H1 (cell line): ENCODE measurements around the gene INHBB. TPM values are rescaled to one million over a fixed set of nuclear protein-coding genes. Genes with fewer than 3 reads are reported as not detected.
"Not testable (repeated sequence)": the region's sequence is repeated elsewhere in the genome, so short reads cannot be mapped to it uniquely, and the experiment has no call there.

Experiments used
- CTCF ChIA-PET: fragments of 300-600 bp; sonication (Branson Sonifier 250); formaldehyde crosslinking; loops from one replicate; lab custom pipeline; 2021; ENCODE audit not compliant: partially characterized antibody; lab: Charles Lee
- POLR2A ChIA-PET: fragments of 300-600 bp; sonication (Branson Sonifier 250); formaldehyde crosslinking; loops from one replicate; lab custom pipeline; 2021; ENCODE audit warnings: inconsistent platforms; ENCODE audit not compliant: partially characterized antibody; lab: Charles Lee
- DNase-seq, 2 experiments: peaks; one replicate each; pipeline versions ENCODE4 v3.0.0 to v3.0.0-alpha.2; 2010 to 2022; ENCODE audit warnings: low spot score in 2 of 2, low read depth in 1 of 2, mixed read lengths in 1 of 2
- FAIRE-seq: peaks from 2 replicates; lab custom pipeline; 2011; peaks lifted over from hg19 to GRCh38; lab: Jason Lieb, UNC
- H2AFZ ChIP-seq: 2 replicates; pipeline ENCODE4 v1.8.1; 2012; ENCODE audit warnings: low read length, inconsistent platforms
- H2AK5ac ChIP-seq: 2 replicates; pipeline ENCODE4 v1.6.1; 2013; ENCODE audit warnings: low read depth, low read length
- H2BK120ac ChIP-seq: replicated peaks from 2 replicates; pipeline ENCODE3; 2013; ENCODE audit warnings: low read depth, low read length, inconsistent platforms
- H2BK12ac ChIP-seq: 2 replicates; pipeline ENCODE4 v1.6.1; 2013; ENCODE audit warnings: low read depth, low read length
- H2BK15ac ChIP-seq: 2 replicates; pipeline ENCODE4 v1.6.1; 2013; ENCODE audit warnings: low read length
- H2BK20ac ChIP-seq: 2 replicates; pipeline ENCODE4 v1.6.1; 2013; ENCODE audit warnings: low read length
- H2BK5ac ChIP-seq: 2 replicates; pipeline ENCODE4 v1.6.1; 2013; ENCODE audit warnings: low read depth, low read length
- H3K14ac ChIP-seq: 2 replicates; pipeline ENCODE4 v1.6.1; 2013; ENCODE audit warnings: inconsistent platforms; ENCODE audit not compliant: insufficient read length
- H3K18ac ChIP-seq: 2 replicates; pipeline ENCODE4 v1.6.1; 2013; ENCODE audit warnings: low read length; ENCODE audit errors: extremely low read depth
- H3K23ac ChIP-seq: 2 replicates; pipeline ENCODE4 v1.6.1; 2013; ENCODE audit warnings: inconsistent platforms; ENCODE audit not compliant: insufficient read length
- H3K23me2 ChIP-seq: 2 replicates; pipeline ENCODE4 v1.6.1; 2013; ENCODE audit warnings: low read depth, low read length
- H3K27ac ChIP-seq: 2 replicates; pipeline ENCODE4 v1.6.1; 2011; ENCODE audit warnings: low read depth, low read length, inconsistent platforms
- H3K27me3 ChIP-seq, 4 experiments: replicated peaks in 1 of 4; 1 replicate in 1 of 4; 2 replicates in 3 of 4; pipeline versions ENCODE4 v1.6.1 to v1.8.1; 2011 to 2013; ENCODE audit warnings: low read length in 3 of 4, mild to moderate bottlenecking in 3 of 4, inconsistent platforms in 2 of 4, mixed read lengths in 2 of 4, moderate library complexity in 1 of 4; ENCODE audit not compliant: control insufficient read depth in 3 of 4, insufficient read depth in 3 of 4; ENCODE audit errors: extremely low read depth in 1 of 4
- H3K36me3 ChIP-seq, 4 experiments: 2 replicates each; pipeline versions ENCODE4 v1.6.1 to v1.8.1; 2011 to 2013; ENCODE audit warnings: mild to moderate bottlenecking in 4 of 4, low read length in 3 of 4, moderate library complexity in 2 of 4, control low read depth in 1 of 4, inconsistent platforms in 1 of 4; ENCODE audit not compliant: insufficient read depth in 4 of 4, control insufficient read depth in 2 of 4
- H3K4ac ChIP-seq: replicated peaks from 2 replicates; pipeline ENCODE3; 2013; ENCODE audit warnings: low read length, low read depth, mixed read lengths, inconsistent platforms; ENCODE audit not compliant: insufficient read length
- H3K4me1 ChIP-seq, 4 experiments: replicated peaks in 1 of 4; 1 replicate in 1 of 4; 2 replicates in 3 of 4; pipeline versions ENCODE4 v1.6.1 to v1.8.1; 2011 to 2013; ENCODE audit warnings: low read length in 3 of 4, inconsistent platforms in 2 of 4, mixed read lengths in 1 of 4; ENCODE audit not compliant: insufficient read depth in 4 of 4, control insufficient read depth in 3 of 4
- H3K4me2 ChIP-seq, 2 experiments: 2 replicates each; pipeline versions ENCODE4 v1.6.1 to v1.8.1; 2011 to 2013; ENCODE audit warnings: low read depth in 2 of 2, low read length in 2 of 2, control low read depth in 1 of 2, inconsistent platforms in 1 of 2, mild to moderate bottlenecking in 1 of 2; ENCODE audit not compliant: insufficient read depth in 1 of 2
- H3K4me3 ChIP-seq, 4 experiments: fragments of 200-600, 300-600 bp in 1 of 4; sonication (generic), shearing (Covaris generic), sonication (Bioruptor Twin) in 1 of 4; 2 replicates each; pipeline versions ENCODE4 v1.5.1 to v1.8.1; 2011 to 2016; ENCODE audit warnings: low read length in 4 of 4, low read depth in 3 of 4, control low read depth in 2 of 4, inconsistent platforms in 2 of 4, mild to moderate bottlenecking in 2 of 4, mixed read lengths in 1 of 4, moderate library complexity in 1 of 4; ENCODE audit not compliant: insufficient read depth in 2 of 4; ENCODE audit errors: extremely low read depth in 1 of 4
- H3K56ac ChIP-seq: replicated peaks from 2 replicates; pipeline ENCODE3; 2013; ENCODE audit warnings: low read depth, mild to moderate bottlenecking, mixed read lengths, low read length, inconsistent platforms; ENCODE audit not compliant: insufficient read length
- H3K79me1 ChIP-seq: 2 replicates; pipeline ENCODE4 v1.6.1; 2013; ENCODE audit warnings: low read depth, low read length, control low read depth
- H3K79me2 ChIP-seq, 2 experiments: 2 replicates each; pipeline versions ENCODE4 v1.6.1 to v1.8.1; 2012 to 2013; ENCODE audit warnings: low read length in 2 of 2, mild to moderate bottlenecking in 2 of 2, inconsistent platforms in 1 of 2; ENCODE audit not compliant: insufficient read depth in 2 of 2, control insufficient read depth in 1 of 2
- H3K9ac ChIP-seq, 4 experiments: replicated peaks in 1 of 4; 1 replicate in 1 of 4; 2 replicates in 3 of 4; pipeline versions ENCODE4 v1.6.1 to v1.8.1; 2011 to 2013; ENCODE audit warnings: low read depth in 3 of 4, low read length in 3 of 4, control low read depth in 2 of 4, mild to moderate bottlenecking in 2 of 4, moderate library complexity in 2 of 4, inconsistent platforms in 1 of 4; ENCODE audit errors: extremely low read depth in 1 of 4
- H3K9me3 ChIP-seq, 2 experiments: 2 replicates each; pipeline versions ENCODE4 v1.6.1 to v1.8.1; 2012 to 2013; ENCODE audit warnings: mild to moderate bottlenecking in 2 of 2, moderate library complexity in 2 of 2, control low read depth in 1 of 2, inconsistent platforms in 1 of 2, low read depth in 1 of 2, low read length in 1 of 2, mixed read lengths in 1 of 2; ENCODE audit not compliant: insufficient read depth in 2 of 2
- H4K20me1 ChIP-seq, 2 experiments: replicated peaks in 1 of 2; 2 replicates each; pipeline versions ENCODE3 to v1.8.1; 2011 to 2013; ENCODE audit warnings: inconsistent platforms in 2 of 2, low read length in 2 of 2, mild to moderate bottlenecking in 1 of 2; ENCODE audit not compliant: insufficient read depth in 2 of 2, control insufficient read depth in 1 of 2
- H4K5ac ChIP-seq: 2 replicates; pipeline ENCODE4 v1.6.1; 2013; ENCODE audit warnings: low read length, low read depth, mixed read lengths, inconsistent platforms; ENCODE audit not compliant: insufficient read length
- H4K8ac ChIP-seq: 2 replicates; pipeline ENCODE4 v1.8.0; 2013; ENCODE audit warnings: mild to moderate bottlenecking, moderate library complexity, low read length, inconsistent platforms; ENCODE audit not compliant: insufficient read depth; ENCODE audit errors: extremely low read depth
- H4K91ac ChIP-seq: replicated peaks from 2 replicates; pipeline ENCODE3; 2013; ENCODE audit warnings: low read length, mixed read lengths, inconsistent platforms; ENCODE audit not compliant: insufficient read length
- WGBS, 2 experiments: shearing (Covaris generic) in 1 of 2; methylation state at CpG; one replicate each; pipeline versions ENCODE4 v1.1.6 to v1.1.7; 2013 to 2015; ENCODE audit warnings: low lambda C conversion rate in 2 of 2, mixed read lengths in 2 of 2, inconsistent platforms in 1 of 2, low coverage in 1 of 2, missing lambda C conversion rate in 1 of 2; ENCODE audit not compliant: insufficient replicate concordance in 2 of 2, insufficient coverage in 1 of 2, insufficient read length in 1 of 2; ENCODE audit errors: extremely low coverage in 1 of 2, missing lambda C conversion rate in 1 of 2; 5-methylcytosine and 5-hydroxymethylcytosine counted together
- polyA plus RNA-seq, 7 experiments: library from polyadenylated mRNA; depleted of rRNA in 3 of 7; stranded (reverse) in 5 of 7; unstranded in 2 of 7; fragments of >200 nt in 5 of 7; fragments of 200-250 nt in 2 of 7; gene quantifications; 1 replicate in 5 of 7; 2 replicates in 1 of 7; 4 replicates in 1 of 7; pipeline versions ENCODE4 v1.2.1 to v1.2.3, GENCODE V29; 2011 to 2013; ENCODE audit warnings: missing spikeins in 2 of 7, mixed read lengths in 2 of 7
- total RNA-seq: library from RNA; stranded (reverse); fragmentation: NEBNext Ultra II Directional; extraction: Animal tissue kit (Norgen Biotek cat#: 25700); gene quantifications from 2 replicates; pipeline ENCODE4 v1.2.1, GENCODE V29; 2021

Gene INHBB
- total and polyA plus RNA-seq, 2 of the 8 experiments (the other 6 are each of a cell fraction or from before 2014, with no cell fraction given) = 0.30 to 0.32 TPM

GRCh38 chr2:120320887-120321556 lies 24.9 kb upstream of the INHBB start:
- not testable (repeated sequence) for H4K5ac ChIP-seq, H3K23me2 ChIP-seq, H3K9ac ChIP-seq, H3K9me3 ChIP-seq, H3K79me2 ChIP-seq, FAIRE-seq, H2BK15ac ChIP-seq, H2BK120ac ChIP-seq, H2AFZ ChIP-seq, H2BK5ac ChIP-seq, H3K56ac ChIP-seq, H3K4me3 ChIP-seq, H3K27me3 ChIP-seq, H2AK5ac ChIP-seq, H3K36me3 ChIP-seq, H3K79me1 ChIP-seq, H4K20me1 ChIP-seq, H3K4ac ChIP-seq, H3K18ac ChIP-seq, H2BK20ac ChIP-seq, H3K4me1 ChIP-seq, H4K91ac ChIP-seq, H3K4me2 ChIP-seq, H3K23ac ChIP-seq, DNase-seq, H3K14ac ChIP-seq, H4K8ac ChIP-seq, H2BK12ac ChIP-seq, H3K27ac ChIP-seq
- WGBS, 2 experiments = 96% methylated on average over 4 of the region's 5 CpGs; no CpG with 5 or more reads in 1 of the 2 experiments
- ChIA-PET POLR2A (interaction anchor here (0.7 kb wide), 1 partner anchor 154 kb away, joined by 3 read pairs; no protein-coding TSS in a partner anchor), CTCF (interaction anchor here (0.6 to 6.5 kb wide), 4 partner anchors 8 to 710 kb away, joined by 3 to 48 read pairs (median 4); no protein-coding TSS in a partner anchor)
